ENCODE data around the gene LRRC37A3.
"Not testable (repeated sequence)": the region's sequence is repeated elsewhere in the genome, so short reads cannot be mapped to it uniquely, and the experiment has no call there.

Gene LRRC37A3

DNA sequence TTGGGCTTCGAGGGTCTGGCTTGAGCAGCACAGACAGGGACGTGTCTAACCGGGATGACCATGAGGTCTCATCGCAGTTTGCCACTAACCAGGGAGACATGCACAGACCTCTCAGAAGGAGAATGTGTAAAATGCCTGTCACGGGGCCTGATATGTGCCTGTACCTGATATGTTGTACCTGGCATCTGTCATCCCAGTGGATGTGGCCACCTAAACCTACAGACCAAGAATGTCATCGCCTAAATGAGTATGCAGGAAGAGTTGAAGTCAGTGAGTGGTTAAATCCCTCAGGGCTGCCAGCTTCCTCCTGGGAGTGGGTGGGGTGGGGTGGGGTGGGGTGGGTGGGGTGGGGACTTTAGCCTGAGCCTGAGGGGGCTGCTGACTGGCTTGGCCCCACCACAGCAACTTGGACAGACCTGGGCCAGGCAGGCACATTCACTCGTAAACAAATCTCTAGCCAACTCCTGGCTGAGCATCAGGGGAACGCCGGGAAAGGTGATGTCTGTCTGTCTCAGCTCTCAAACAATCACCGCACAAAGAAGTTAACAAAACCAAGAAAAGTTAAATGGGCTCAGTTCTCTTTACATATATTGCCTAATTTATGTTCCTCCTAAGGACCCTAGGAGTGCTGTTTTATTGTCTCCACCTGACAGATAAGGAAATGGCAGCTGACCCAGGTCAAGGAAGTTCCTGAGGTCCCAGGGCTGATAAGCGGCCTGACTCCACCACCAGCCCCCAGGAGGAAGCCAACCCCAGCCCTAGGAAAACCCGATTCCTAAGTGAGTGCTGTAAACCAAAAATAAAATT, 89.3 kb downstream of the LRRC37A3 start:
- H3K4me3 ChIP-seq; intact Hi-C loops (cut with DNase I; ENCODE audit: low total_unique reads); H3K27me3 ChIP-seq; H3K27ac ChIP-seq; H3K36me3 ChIP-seq; H3K9me3 ChIP-seq: not testable (repeated sequence)
- peak in 1 of 2 donors; percentile 13 for DNase-seq
- H3K4me1 ChIP-seq: peaks cover 0 to 11% (median 2%) of the 10 kb centered on the region in 4 donors

GRCh38 chr17:64829068-64829467, 90.2 kb downstream of the LRRC37A3 start:
- H3K36me3 ChIP-seq: peaks cover 1 to 13% (median 8%) of the 10 kb centered on the region in 3 donors
- H3K27me3 ChIP-seq; H3K27ac ChIP-seq; intact Hi-C loops (cut with DNase I; ENCODE audit: low total_unique reads); H3K4me1 ChIP-seq; H3K4me3 ChIP-seq; H3K9me3 ChIP-seq: not testable (repeated sequence)
- peak in 1 of 2 donors; percentile 23 for DNase-seq

- H3K27me3 ChIP-seq; H3K9me3 ChIP-seq; H3K27ac ChIP-seq; H3K4me1 ChIP-seq; intact Hi-C loops (cut with DNase I; ENCODE audit: low total_unique reads); H3K4me3 ChIP-seq: not testable (repeated sequence)
- peaks cover 39 to 73% (median 51%) of the 10 kb centered on the region in 3 donors for H3K36me3 ChIP-seq
- DNase-seq: peak in 1 of 2 donors; percentile 23
These were observed 100.4 kb downstream of the LRRC37A3 start for GRCh38 chr17:64818904-64819303.

DNA sequence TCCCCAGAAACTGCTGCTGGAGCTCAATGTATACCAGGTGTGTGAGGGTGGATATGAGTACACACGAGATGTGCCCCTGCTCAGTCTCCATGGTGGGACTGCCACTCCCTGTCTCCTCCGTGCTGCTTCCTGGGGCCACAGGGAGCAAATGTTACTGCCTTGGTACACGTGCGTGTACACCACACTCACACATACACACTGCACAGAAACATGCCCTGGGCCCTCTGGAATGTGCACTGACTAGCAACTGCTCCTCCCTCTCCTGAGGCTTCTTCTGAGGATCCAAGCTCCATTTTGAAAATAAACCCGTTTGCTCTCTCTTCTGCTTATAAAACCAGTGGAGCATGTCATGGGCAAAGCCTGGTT, 103.5 kb downstream of the LRRC37A3 start:
- H3K9me3 ChIP-seq; H3K27me3 ChIP-seq; intact Hi-C loops (cut with DNase I; ENCODE audit: low total_unique reads); H3K4me3 ChIP-seq; H3K4me1 ChIP-seq; DNase-seq; H3K27ac ChIP-seq: not testable (repeated sequence)
- peaks cover 24 to 43% (median 30%) of the 10 kb centered on the region in 3 donors for H3K36me3 ChIP-seq

- H3K27me3 ChIP-seq; intact Hi-C loops (cut with DNase I; ENCODE audit: low total_unique reads); H3K9me3 ChIP-seq; H3K4me3 ChIP-seq; H3K27ac ChIP-seq; H3K4me1 ChIP-seq: not testable (repeated sequence)
- DNase-seq: peak in 1 of 2 donors; percentile 33
- peaks cover 22 to 37% (median 28%) of the 10 kb centered on the region in 3 donors for H3K36me3 ChIP-seq
These were observed 104.1 kb downstream of the LRRC37A3 start for GRCh38 chr17:64814993-64815832.

- H3K4me3 ChIP-seq; H3K9me3 ChIP-seq; H3K27me3 ChIP-seq; intact Hi-C loops (cut with DNase I; ENCODE audit: low total_unique reads); H3K36me3 ChIP-seq; H3K4me1 ChIP-seq; H3K27ac ChIP-seq: not testable (repeated sequence)
- DNase-seq: peak; percentile 76 to 78
These were observed 110.9 kb downstream of the LRRC37A3 start for GRCh38 chr17:64808178-64808977.

Data from tibial artery (tissue), 4 donors.